Amygdala (tissue), 56 donors: ENCODE measurements around the gene KLHL3.

Experiments used
- DNase-seq, 56 donors: peaks; one replicate each; lab custom pipeline; 2025; lab: John Stamatoyannopoulos, UW

KLHL3 gene

DNA sequence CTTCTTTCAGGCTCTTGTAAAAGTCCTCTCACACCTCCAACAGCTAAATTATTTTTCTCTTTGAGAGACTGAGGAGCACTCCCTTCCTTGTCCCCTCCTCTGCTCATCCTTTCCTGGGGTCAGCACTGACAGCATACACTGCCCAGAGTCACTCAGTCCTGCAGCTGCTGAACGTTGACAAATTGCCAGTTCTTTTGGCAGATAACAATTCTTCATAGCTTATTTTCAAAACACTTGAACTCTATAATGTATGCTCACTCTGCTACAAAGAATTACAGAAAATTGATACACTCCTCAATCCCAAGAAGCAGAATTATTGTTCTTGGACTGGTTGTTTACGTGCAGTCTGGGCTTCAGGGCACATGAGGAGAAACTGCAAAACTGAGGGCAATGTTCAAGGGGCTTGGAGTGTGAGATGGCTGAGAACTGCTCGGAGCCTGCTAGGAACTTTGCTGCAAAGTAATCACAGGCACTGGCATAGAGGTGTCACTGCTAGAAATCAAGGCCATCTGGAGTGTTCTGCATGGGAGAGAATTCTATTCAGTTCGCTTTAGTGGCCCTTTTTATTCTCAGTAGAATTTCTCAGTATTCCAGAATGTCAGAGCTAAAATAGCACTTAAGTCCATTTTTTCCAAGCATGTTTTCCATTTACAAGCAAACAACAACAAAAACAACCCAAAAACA lies 140.4 kb downstream of the KLHL3 start:
- DNase-seq = no peak

DNA sequence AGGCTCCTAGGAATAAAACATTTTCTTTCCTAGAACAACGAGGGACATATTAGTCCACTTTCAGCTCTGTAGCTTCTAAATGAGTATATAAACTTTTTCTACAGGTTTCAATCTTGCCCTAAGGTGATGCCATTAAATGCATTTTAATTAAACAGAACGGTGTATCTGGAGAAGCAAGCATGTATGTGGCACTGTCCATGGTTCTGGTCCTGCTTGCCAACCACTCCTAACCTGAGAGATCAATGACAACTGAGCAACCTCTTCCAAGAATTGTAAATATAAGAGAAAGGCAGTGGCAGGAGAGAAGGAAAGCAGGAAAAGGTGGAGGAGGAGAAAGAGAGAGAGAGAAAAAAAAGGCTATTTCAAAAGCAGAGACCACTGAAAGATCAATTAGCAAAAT lies 141.2 kb downstream of the KLHL3 start:
- DNase-seq = no peak

DNA sequence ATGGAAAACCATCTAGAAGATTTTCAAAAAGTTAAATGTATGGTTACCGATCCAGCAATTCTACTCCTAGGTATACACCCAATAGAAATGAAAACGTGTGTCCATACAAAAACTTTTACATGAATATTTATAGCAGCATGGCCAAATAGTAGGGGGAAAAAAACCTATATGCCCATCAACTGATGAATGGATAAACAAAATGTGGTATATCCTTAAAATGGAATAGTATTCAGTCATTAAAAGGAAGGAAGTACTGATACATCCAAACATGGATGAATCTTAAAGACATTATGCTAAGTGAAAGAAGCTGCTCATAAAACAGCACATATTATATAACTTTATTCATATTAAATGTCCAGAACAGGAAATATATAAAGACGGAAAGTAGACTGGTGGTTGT lies 143.6 kb downstream of the KLHL3 start:
- no peak for DNase-seq

DNA sequence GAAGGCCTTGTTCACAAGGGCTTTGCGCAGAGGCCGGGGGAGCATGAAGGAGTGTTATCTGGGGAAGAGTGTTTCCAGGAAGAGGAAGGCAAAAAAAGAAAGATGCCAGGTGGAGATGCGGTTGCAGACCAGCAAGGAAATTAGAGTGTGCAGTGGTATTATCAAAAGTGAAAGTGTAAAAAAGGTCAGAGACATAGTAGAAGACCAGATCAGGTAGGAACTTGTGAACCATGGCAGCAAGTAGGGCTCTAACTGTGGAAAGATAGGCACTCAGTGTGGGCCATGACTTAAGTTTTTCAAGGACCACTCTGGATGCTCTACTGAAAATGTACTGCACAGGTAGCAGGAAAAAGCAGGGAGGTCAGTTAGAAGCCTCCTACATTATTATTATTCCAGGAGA lies 146.7 kb downstream of the KLHL3 start:
- DNase-seq = no peak

DNA sequence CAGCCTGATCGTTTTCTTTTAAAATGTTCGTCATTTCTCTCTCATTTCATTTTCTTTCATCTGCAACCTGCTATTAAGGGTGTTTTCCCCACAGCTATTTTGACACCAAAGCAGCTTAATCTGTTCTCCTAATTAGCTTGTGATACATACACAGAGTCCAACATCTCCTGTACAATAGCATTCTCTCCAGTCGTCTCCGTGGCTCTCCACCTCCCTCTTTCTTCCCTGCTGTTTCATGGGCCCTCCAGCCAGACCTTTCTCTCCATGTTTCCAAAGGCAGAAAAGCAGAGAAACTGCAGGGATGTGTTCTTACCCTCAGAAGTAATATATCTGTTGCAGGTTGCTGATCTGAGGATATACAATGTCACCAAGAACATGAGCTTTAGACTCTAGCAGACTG lies 148.0 kb downstream of the KLHL3 start:
- no peak for DNase-seq

DNA sequence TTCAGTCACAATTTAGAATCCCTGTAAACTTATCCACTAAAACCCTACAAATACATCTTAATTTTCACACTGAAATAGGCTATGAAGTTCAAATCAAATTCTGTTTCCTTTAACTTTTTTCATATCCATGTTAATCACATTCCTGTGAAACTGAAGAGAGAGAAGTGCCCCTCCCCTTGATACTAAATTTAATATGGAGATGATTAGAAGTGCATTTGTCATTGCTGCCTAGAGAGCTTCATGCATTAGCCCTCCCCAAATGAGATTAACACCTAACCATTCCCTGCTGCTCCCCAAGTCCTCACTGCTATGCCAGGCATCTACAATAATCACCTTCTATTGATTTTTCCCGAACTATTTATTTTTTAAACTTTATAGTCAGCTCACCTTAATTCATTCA lies 151.6 kb downstream of the KLHL3 start:
- no peak for DNase-seq

DNA sequence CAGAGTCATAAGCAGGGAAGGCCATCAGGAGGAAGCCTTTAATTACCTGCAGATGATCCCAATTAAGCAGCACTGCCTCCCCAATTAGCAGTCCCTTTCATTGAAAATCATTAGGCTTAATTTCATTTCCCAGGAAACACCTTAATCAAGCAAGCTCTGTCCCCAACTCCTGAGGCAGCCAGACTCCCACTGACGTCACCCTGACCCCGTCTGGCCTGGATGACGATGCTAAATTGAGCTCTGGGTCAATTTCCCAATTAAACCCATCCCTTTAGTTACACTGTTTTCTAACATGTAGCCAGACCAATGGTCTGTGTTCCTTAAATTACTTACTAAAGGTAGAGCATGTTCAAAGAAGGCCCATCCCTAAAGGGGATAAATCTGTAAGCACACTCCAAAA lies 152.8 kb downstream of the KLHL3 start:
- DNase-seq = no peak

DNA sequence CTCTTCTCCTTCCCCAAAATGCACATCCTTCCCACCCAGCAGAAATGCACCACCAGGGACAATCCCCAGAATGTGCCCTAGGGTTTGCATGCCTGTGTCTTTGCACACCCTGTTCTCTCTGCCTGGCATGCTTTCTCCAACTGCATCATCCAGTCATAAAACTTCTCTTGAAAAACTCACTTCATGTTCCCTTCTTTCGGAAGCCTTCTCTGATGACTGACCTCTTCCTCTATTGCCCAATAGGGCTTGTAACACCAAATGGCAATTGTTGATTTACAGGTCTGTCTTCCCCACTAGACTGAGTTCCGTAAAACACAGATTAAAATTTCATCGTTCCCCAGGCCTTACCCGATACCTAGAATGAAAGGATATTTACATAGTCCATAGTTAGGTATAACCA lies 153.7 kb downstream of the KLHL3 start:
- no peak for DNase-seq

DNA sequence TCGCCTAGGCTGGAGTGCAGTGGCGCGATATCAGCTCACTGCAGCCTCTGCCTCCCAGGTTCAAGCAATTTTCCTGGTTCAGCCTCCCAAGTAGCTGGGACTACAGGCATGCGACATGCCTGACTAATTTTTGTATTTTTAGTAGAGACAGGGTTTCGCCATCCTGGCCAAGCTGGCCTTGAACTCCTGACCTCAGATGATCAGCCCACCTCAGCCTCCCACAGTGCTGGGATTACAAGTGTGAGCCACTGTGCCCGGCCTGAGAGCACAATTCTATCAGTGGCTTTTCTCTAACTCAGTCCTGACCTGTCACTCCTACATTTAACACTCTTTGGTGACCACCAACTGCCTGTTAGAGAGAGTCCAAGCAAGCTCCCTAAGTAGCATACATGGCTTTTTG lies 154.1 kb downstream of the KLHL3 start:
- no peak for DNase-seq

DNA sequence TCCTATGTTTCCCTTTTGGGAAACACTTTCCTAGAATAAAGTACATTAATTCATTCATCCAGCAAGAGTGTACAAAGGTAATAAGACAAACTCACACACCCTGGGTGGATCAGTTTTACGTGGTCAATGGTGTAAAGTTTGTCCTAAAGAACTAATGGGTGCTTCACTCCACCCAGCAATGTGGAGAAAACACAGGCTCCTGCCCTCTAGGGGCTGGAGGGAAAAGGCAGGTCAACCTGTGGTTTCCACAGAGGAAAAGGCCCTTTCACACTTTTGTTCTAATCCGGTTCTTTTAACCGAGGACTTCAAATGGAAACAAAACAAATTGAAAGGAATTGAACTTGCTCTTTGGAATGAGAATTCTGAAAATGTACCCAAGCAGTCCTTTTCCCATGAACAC lies 155.9 kb downstream of the KLHL3 start:
- no peak for DNase-seq

DNA sequence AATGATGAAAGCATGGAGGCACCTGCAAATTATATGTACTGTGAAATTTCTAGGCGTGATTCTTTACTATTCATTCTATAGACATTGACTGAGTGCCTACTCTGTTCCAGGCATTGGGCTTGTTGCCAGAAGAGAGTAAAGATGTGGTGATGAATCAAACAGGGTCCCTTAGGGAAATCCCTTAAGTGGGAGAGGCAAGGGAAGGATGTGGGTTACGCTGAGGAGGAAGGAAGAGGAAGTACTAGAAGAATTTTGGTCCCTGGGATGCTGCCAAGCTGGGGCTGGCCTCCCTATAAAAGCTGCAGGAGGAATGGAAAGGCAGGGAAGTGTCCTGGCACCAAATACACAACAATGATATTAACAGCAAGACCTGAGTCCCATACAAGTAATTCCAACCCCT lies 160.0 kb downstream of the KLHL3 start:
- DNase-seq = no peak

DNA sequence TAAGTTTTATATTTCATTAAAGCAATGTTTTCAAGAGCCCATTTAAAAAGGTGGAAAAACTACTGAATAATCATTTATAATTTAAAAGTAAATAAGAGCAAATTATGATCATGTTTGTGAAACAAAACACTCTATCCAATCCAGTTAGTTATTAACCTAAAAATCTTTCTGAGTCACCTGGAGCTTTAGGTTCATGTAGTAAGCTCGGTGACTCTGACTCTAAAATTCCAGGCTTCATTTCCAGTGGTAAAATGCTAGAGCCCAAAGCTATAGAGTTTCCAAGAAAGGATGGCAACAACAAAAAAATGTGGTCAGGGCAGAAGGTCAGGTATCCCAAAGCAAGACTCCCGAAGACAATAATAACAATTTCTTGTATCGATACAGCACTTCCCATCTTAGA lies 160.7 kb downstream of the KLHL3 start:
- DNase-seq = no peak

DNA sequence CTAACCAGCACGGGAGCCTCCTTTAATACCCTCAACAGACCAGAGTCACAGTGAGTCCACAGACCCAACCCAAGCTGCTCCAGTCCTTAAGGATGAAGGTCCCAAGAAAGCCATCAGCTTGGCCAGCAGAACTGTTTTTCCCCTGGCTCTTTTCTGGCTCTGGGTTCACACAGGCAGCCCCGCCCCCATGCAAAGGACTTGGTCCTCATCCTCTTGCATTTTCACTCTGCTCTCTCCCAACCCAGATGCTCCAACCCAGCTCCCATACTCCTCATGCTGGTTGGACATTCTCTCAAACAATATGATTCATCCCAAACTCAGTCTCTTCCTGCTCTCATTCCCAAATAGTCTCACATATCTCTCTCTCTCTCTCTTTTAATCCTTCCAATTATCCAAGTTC lies 162.5 kb downstream of the KLHL3 start:
- no peak for DNase-seq

DNA sequence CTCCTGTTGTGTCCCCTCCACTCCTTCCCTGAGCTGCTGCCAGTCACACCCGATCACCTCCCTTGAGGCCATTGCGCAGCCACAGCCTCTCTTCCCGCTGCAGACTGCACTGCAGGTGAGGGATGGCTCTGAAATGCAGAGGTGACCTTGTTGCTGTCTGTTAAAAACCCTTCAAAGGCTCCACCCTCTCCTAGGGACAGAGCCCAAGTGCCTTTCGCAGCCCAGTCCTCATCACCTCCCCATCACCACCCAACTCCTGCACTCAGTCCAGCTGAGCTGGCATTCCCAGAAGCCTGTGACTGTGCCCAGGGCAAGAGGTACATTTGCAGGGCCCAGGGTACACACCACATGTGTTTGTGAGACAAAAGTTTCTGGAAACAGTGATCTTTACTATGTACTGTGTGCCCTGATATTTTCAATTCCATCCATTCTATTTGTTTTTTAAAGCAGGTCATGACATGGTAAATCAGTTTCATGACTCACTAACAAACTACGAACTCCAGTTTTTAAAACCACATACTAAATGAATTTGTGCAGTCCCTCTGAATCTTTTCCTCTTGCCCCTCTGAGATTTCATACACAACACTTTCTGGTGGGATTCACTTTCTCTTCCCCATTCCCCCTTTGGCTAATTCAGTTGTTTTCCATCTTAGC lies 163.7 kb downstream of the KLHL3 start:
- DNase-seq = no peak

DNA sequence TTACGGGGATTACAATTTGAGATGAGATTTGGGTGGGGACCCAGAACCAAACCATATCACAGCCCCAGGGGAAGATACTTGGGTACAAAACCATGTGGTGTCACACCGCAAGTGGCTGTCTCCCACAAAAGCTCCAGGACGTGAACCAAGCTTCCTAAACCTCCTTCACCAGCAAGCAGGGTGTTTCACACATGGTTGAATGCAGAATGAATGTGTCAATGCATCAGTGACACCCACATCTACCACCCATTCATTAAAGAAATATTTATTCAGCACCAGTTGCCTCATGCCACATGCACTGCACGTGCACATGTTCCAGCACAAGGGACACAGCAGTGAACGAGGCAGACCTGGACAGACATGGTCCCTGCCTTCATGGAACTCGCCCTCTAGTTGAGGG lies 165.8 kb downstream of the KLHL3 start:
- no peak for DNase-seq
